H1 (cell line): Measurements from ENCODE around the gene CIAO2A. TPM values are rescaled to one million over a fixed set of nuclear protein-coding genes. Genes with fewer than 3 reads are reported as not detected.

Experiments used
- CTCF ChIA-PET: fragments of 300-600 bp; sonication (Branson Sonifier 250); formaldehyde crosslinking; loops from one replicate; lab custom pipeline; 2021; ENCODE audit not compliant: partially characterized antibody; lab: Charles Lee
- POLR2A ChIA-PET: fragments of 300-600 bp; sonication (Branson Sonifier 250); formaldehyde crosslinking; loops from one replicate; lab custom pipeline; 2021; ENCODE audit warnings: inconsistent platforms; ENCODE audit not compliant: partially characterized antibody; lab: Charles Lee
- DNase-seq, 2 experiments: peaks; one replicate each; pipeline versions ENCODE4 v3.0.0 to v3.0.0-alpha.2; 2010 to 2022; ENCODE audit warnings: low spot score in 2 of 2, low read depth in 1 of 2, mixed read lengths in 1 of 2
- FAIRE-seq: peaks from 2 replicates; lab custom pipeline; 2011; peaks lifted over from hg19 to GRCh38; lab: Jason Lieb, UNC
- H2AFZ ChIP-seq: 2 replicates; pipeline ENCODE4 v1.8.1; 2012; ENCODE audit warnings: low read length, inconsistent platforms
- H2AK5ac ChIP-seq: 2 replicates; pipeline ENCODE4 v1.6.1; 2013; ENCODE audit warnings: low read depth, low read length
- H2BK120ac ChIP-seq: replicated peaks from 2 replicates; pipeline ENCODE3; 2013; ENCODE audit warnings: low read depth, low read length, inconsistent platforms
- H2BK12ac ChIP-seq: 2 replicates; pipeline ENCODE4 v1.6.1; 2013; ENCODE audit warnings: low read depth, low read length
- H2BK15ac ChIP-seq: 2 replicates; pipeline ENCODE4 v1.6.1; 2013; ENCODE audit warnings: low read length
- H2BK20ac ChIP-seq: 2 replicates; pipeline ENCODE4 v1.6.1; 2013; ENCODE audit warnings: low read length
- H2BK5ac ChIP-seq: 2 replicates; pipeline ENCODE4 v1.6.1; 2013; ENCODE audit warnings: low read depth, low read length
- H3K14ac ChIP-seq: 2 replicates; pipeline ENCODE4 v1.6.1; 2013; ENCODE audit warnings: inconsistent platforms; ENCODE audit not compliant: insufficient read length
- H3K18ac ChIP-seq: 2 replicates; pipeline ENCODE4 v1.6.1; 2013; ENCODE audit warnings: low read length; ENCODE audit errors: extremely low read depth
- H3K23ac ChIP-seq: 2 replicates; pipeline ENCODE4 v1.6.1; 2013; ENCODE audit warnings: inconsistent platforms; ENCODE audit not compliant: insufficient read length
- H3K23me2 ChIP-seq: 2 replicates; pipeline ENCODE4 v1.6.1; 2013; ENCODE audit warnings: low read depth, low read length
- H3K27ac ChIP-seq: 2 replicates; pipeline ENCODE4 v1.6.1; 2011; ENCODE audit warnings: low read depth, low read length, inconsistent platforms
- H3K27me3 ChIP-seq, 4 experiments: replicated peaks in 1 of 4; 1 replicate in 1 of 4; 2 replicates in 3 of 4; pipeline versions ENCODE4 v1.6.1 to v1.8.1; 2011 to 2013; ENCODE audit warnings: low read length in 3 of 4, mild to moderate bottlenecking in 3 of 4, inconsistent platforms in 2 of 4, mixed read lengths in 2 of 4, moderate library complexity in 1 of 4; ENCODE audit not compliant: control insufficient read depth in 3 of 4, insufficient read depth in 3 of 4; ENCODE audit errors: extremely low read depth in 1 of 4
- H3K36me3 ChIP-seq, 4 experiments: 2 replicates each; pipeline versions ENCODE4 v1.6.1 to v1.8.1; 2011 to 2013; ENCODE audit warnings: mild to moderate bottlenecking in 4 of 4, low read length in 3 of 4, moderate library complexity in 2 of 4, control low read depth in 1 of 4, inconsistent platforms in 1 of 4; ENCODE audit not compliant: insufficient read depth in 4 of 4, control insufficient read depth in 2 of 4
- H3K4ac ChIP-seq: replicated peaks from 2 replicates; pipeline ENCODE3; 2013; ENCODE audit warnings: low read length, low read depth, mixed read lengths, inconsistent platforms; ENCODE audit not compliant: insufficient read length
- H3K4me1 ChIP-seq, 4 experiments: replicated peaks in 1 of 4; 1 replicate in 1 of 4; 2 replicates in 3 of 4; pipeline versions ENCODE4 v1.6.1 to v1.8.1; 2011 to 2013; ENCODE audit warnings: low read length in 3 of 4, inconsistent platforms in 2 of 4, mixed read lengths in 1 of 4; ENCODE audit not compliant: insufficient read depth in 4 of 4, control insufficient read depth in 3 of 4
- H3K4me2 ChIP-seq, 2 experiments: 2 replicates each; pipeline versions ENCODE4 v1.6.1 to v1.8.1; 2011 to 2013; ENCODE audit warnings: low read depth in 2 of 2, low read length in 2 of 2, control low read depth in 1 of 2, inconsistent platforms in 1 of 2, mild to moderate bottlenecking in 1 of 2; ENCODE audit not compliant: insufficient read depth in 1 of 2
- H3K4me3 ChIP-seq, 4 experiments: fragments of 200-600, 300-600 bp in 1 of 4; sonication (generic), shearing (Covaris generic), sonication (Bioruptor Twin) in 1 of 4; 2 replicates each; pipeline versions ENCODE4 v1.5.1 to v1.8.1; 2011 to 2016; ENCODE audit warnings: low read length in 4 of 4, low read depth in 3 of 4, control low read depth in 2 of 4, inconsistent platforms in 2 of 4, mild to moderate bottlenecking in 2 of 4, mixed read lengths in 1 of 4, moderate library complexity in 1 of 4; ENCODE audit not compliant: insufficient read depth in 2 of 4; ENCODE audit errors: extremely low read depth in 1 of 4
- H3K56ac ChIP-seq: replicated peaks from 2 replicates; pipeline ENCODE3; 2013; ENCODE audit warnings: low read depth, mild to moderate bottlenecking, mixed read lengths, low read length, inconsistent platforms; ENCODE audit not compliant: insufficient read length
- H3K79me1 ChIP-seq: 2 replicates; pipeline ENCODE4 v1.6.1; 2013; ENCODE audit warnings: low read depth, low read length, control low read depth
- H3K79me2 ChIP-seq, 2 experiments: 2 replicates each; pipeline versions ENCODE4 v1.6.1 to v1.8.1; 2012 to 2013; ENCODE audit warnings: low read length in 2 of 2, mild to moderate bottlenecking in 2 of 2, inconsistent platforms in 1 of 2; ENCODE audit not compliant: insufficient read depth in 2 of 2, control insufficient read depth in 1 of 2
- H3K9ac ChIP-seq, 4 experiments: replicated peaks in 1 of 4; 1 replicate in 1 of 4; 2 replicates in 3 of 4; pipeline versions ENCODE4 v1.6.1 to v1.8.1; 2011 to 2013; ENCODE audit warnings: low read depth in 3 of 4, low read length in 3 of 4, control low read depth in 2 of 4, mild to moderate bottlenecking in 2 of 4, moderate library complexity in 2 of 4, inconsistent platforms in 1 of 4; ENCODE audit errors: extremely low read depth in 1 of 4
- H3K9me3 ChIP-seq, 2 experiments: 2 replicates each; pipeline versions ENCODE4 v1.6.1 to v1.8.1; 2012 to 2013; ENCODE audit warnings: mild to moderate bottlenecking in 2 of 2, moderate library complexity in 2 of 2, control low read depth in 1 of 2, inconsistent platforms in 1 of 2, low read depth in 1 of 2, low read length in 1 of 2, mixed read lengths in 1 of 2; ENCODE audit not compliant: insufficient read depth in 2 of 2
- H4K20me1 ChIP-seq, 2 experiments: replicated peaks in 1 of 2; 2 replicates each; pipeline versions ENCODE3 to v1.8.1; 2011 to 2013; ENCODE audit warnings: inconsistent platforms in 2 of 2, low read length in 2 of 2, mild to moderate bottlenecking in 1 of 2; ENCODE audit not compliant: insufficient read depth in 2 of 2, control insufficient read depth in 1 of 2
- H4K5ac ChIP-seq: 2 replicates; pipeline ENCODE4 v1.6.1; 2013; ENCODE audit warnings: low read length, low read depth, mixed read lengths, inconsistent platforms; ENCODE audit not compliant: insufficient read length
- H4K8ac ChIP-seq: 2 replicates; pipeline ENCODE4 v1.8.0; 2013; ENCODE audit warnings: mild to moderate bottlenecking, moderate library complexity, low read length, inconsistent platforms; ENCODE audit not compliant: insufficient read depth; ENCODE audit errors: extremely low read depth
- H4K91ac ChIP-seq: replicated peaks from 2 replicates; pipeline ENCODE3; 2013; ENCODE audit warnings: low read length, mixed read lengths, inconsistent platforms; ENCODE audit not compliant: insufficient read length
- CTBP2 ChIP-seq: IDR thresholded peaks from 2 replicates; pipeline ENCODE4 v1.7.0; 2011; ENCODE audit warnings: borderline replicate concordance, mild to moderate bottlenecking, moderate library complexity, mixed read lengths, low read length; ENCODE audit not compliant: insufficient read depth, insufficient read length
- HDAC6 ChIP-seq: IDR thresholded peaks from one replicate; pipeline ENCODE4 v1.7.1; 2012; ENCODE audit warnings: low read depth, mild to moderate bottlenecking, inconsistent platforms, low read length, moderate library complexity
- MAX ChIP-seq: IDR thresholded peaks from 2 replicates; pipeline ENCODE4 v1.6.1; 2012; ENCODE audit warnings: inconsistent platforms
- RAD21 ChIP-seq, 2 experiments: IDR thresholded peaks in 1 of 2; conservative IDR thresholded peaks in 1 of 2; 2 replicates each; pipeline ENCODE4 v1.6.1; 2011; ENCODE audit warnings: low read depth in 2 of 2, low read length in 2 of 2, improper control_type of control experiment in 1 of 2, inconsistent platforms in 1 of 2, mild to moderate bottlenecking in 1 of 2, moderate library complexity in 1 of 2
- RBBP5 ChIP-seq: IDR thresholded peaks from 2 replicates; pipeline ENCODE4 v1.7.1; 2012; ENCODE audit warnings: low read depth, mild to moderate bottlenecking, inconsistent platforms, low read length, moderate library complexity, borderline replicate concordance
- RFX5 ChIP-seq: IDR thresholded peaks from 2 replicates; pipeline ENCODE4 v1.6.1; 2011; ENCODE audit warnings: low read depth, low read length, improper control_type of control experiment, borderline replicate concordance
- RXRA ChIP-seq: IDR thresholded peaks from 2 replicates; pipeline ENCODE4 v1.6.1; 2011; ENCODE audit warnings: low read depth, mild to moderate bottlenecking, low read length, moderate library complexity; ENCODE audit not compliant: insufficient read depth
- SUZ12 ChIP-seq: fragments of 200-600 bp; sonication (generic); IDR thresholded peaks from 2 replicates; pipeline ENCODE4 v1.6.1; 2012; ENCODE audit warnings: mild to moderate bottlenecking, inconsistent platforms, low read length, moderate library complexity, mixed read lengths
- TAF7 ChIP-seq: optimal IDR thresholded peaks from 2 replicates; pipeline ENCODE3; 2011; ENCODE audit warnings: low read depth, mild to moderate bottlenecking, inconsistent platforms, low read length, moderate library complexity, borderline replicate concordance
- WGBS, 2 experiments: shearing (Covaris generic) in 1 of 2; methylation state at CpG; one replicate each; pipeline versions ENCODE4 v1.1.6 to v1.1.7; 2013 to 2015; ENCODE audit warnings: low lambda C conversion rate in 2 of 2, mixed read lengths in 2 of 2, inconsistent platforms in 1 of 2, low coverage in 1 of 2, missing lambda C conversion rate in 1 of 2; ENCODE audit not compliant: insufficient replicate concordance in 2 of 2, insufficient coverage in 1 of 2, insufficient read length in 1 of 2; ENCODE audit errors: extremely low coverage in 1 of 2, missing lambda C conversion rate in 1 of 2; 5-methylcytosine and 5-hydroxymethylcytosine counted together
- polyA plus RNA-seq, 7 experiments: library from polyadenylated mRNA; depleted of rRNA in 3 of 7; stranded (reverse) in 5 of 7; unstranded in 2 of 7; fragments of >200 nt in 5 of 7; fragments of 200-250 nt in 2 of 7; gene quantifications; 1 replicate in 5 of 7; 2 replicates in 1 of 7; 4 replicates in 1 of 7; pipeline versions ENCODE4 v1.2.1 to v1.2.3, GENCODE V29; 2011 to 2013; ENCODE audit warnings: missing spikeins in 2 of 7, mixed read lengths in 2 of 7
- total RNA-seq: library from RNA; stranded (reverse); fragmentation: NEBNext Ultra II Directional; extraction: Animal tissue kit (Norgen Biotek cat#: 25700); gene quantifications from 2 replicates; pipeline ENCODE4 v1.2.1, GENCODE V29; 2021

The CIAO2A gene
- total and polyA plus RNA-seq, 2 of the 8 experiments (the other 6 are each of a cell fraction or from before 2014, with no cell fraction given): 76.4 to 86.5 TPM

GRCh38 chr15:64099379-64099778 is 5.7 kb upstream of the CIAO2A start:
- Histone ChIP-seq H2AK5ac (no peak overlapping the region), H3K27me3 (no peaks in the 10 kb centered on the region), H3K56ac (no peak overlapping the region), H2BK5ac (no peak overlapping the region), H3K79me2 (peaks cover 0 to 64% of the 10 kb centered on the region in 2 experiments; a peak in 2 of 4 replicates), H2AFZ (no peak overlapping the region), H2BK20ac (no peak overlapping the region), H4K5ac (no peak overlapping the region), H2BK12ac (no peak overlapping the region), H4K8ac (no peak overlapping the region), H4K20me1 (peaks cover 0 to 2% of the 10 kb centered on the region in 2 experiments), H3K9me3 (no peaks in the 10 kb centered on the region), H3K27ac (no peak overlapping the region), H3K4me2 (no peak overlapping the region), H3K9ac (no peak overlapping the region), H3K4ac (no peak overlapping the region), H3K79me1 (peaks cover 2% of the 10 kb centered on the region; the same call in 1 of the 2 replicates), H3K23ac (no peak overlapping the region), H2BK15ac (no peak overlapping the region), H3K14ac (no peak overlapping the region), H3K36me3 (no peaks in the 10 kb centered on the region), H3K4me3 (no peak overlapping the region), H4K91ac (no peak overlapping the region), H3K4me1 (peaks cover 2 to 6% (median 2%) of the 10 kb centered on the region in 4 experiments), H3K18ac (no peak overlapping the region), H3K23me2 (peaks cover 4% of the 10 kb centered on the region), H2BK120ac (no peak overlapping the region)
- TF ChIP-seq MAX (no peak), RFX5 (no peak), RXRA (no peak), SUZ12 (no peak), RAD21 (IDR thresholded peaks at IDR 0.05 in 1 of 2, conservative IDR thresholded peaks at IDR 0.05 in 1 of 2; ENCODE audit: low read depth in 2 of 2, low read length in 2 of 2) (no peak), HDAC6 (no peak), TAF7 (no peak), RBBP5 (no peak), CTBP2 (no peak)
- ChIA-PET CTCF (interaction anchor here (0.8 to 1.7 kb wide), 3 partner anchors 10 to 54 kb away, joined by 3 to 4 read pairs (median 3); no protein-coding TSS in a partner anchor), POLR2A (interaction anchor here (0.6 kb wide), 1 partner anchor 334 kb away, joined by 3 read pairs; no protein-coding TSS in a partner anchor)
- DNase-seq (no peak), FAIRE-seq (no peak)
- 83% methylated on average over 2 of the region's 2 CpGs; no CpG with 5 or more reads in 1 of the 2 experiments for WGBS, 2 experiments
